DLD1 (cell line): ENCODE measurements around the gene ZBED2.
"Not testable (repeated sequence)": the region's sequence is repeated elsewhere in the genome, so short reads cannot be mapped to it uniquely, and the experiment has no call there.

Experiments
- in situ Hi-C: cut with HindIII; loops from 2 replicates; pipeline ENCODE4 v1.10.0; 2017; ENCODE audit warnings: low sequenced_read_pairs

The ZBED2 gene

GRCh38 chr3:111595232-111595631 lies at the start of gene ZBED2:
ZBED2 (minus strand) TSS chr3:111595346; CDS start chr3:111594201, 1,145 bp downstream.
- in situ Hi-C loops = no loop called here

GRCh38 chr3:111639316-111639715 lies 44.2 kb upstream of the ZBED2 start:
- in situ Hi-C loops = no loop called here

GRCh38 chr3:111636366-111636885 lies 41.3 kb upstream of the ZBED2 start:
- in situ Hi-C loops = no loop called here

- in situ Hi-C loops = no loop called here
Observed at GRCh38 chr3:111635403-111635802, 40.3 kb upstream of the ZBED2 start.

GRCh38 chr3:111630638-111631037 lies 35.5 kb upstream of the ZBED2 start:
- in situ Hi-C loops = not testable (repeated sequence)

- in situ Hi-C loops = not testable (repeated sequence)
Observed at GRCh38 chr3:111629018-111629417, 33.9 kb upstream of the ZBED2 start.

- in situ Hi-C loops = no loop called here
Observed at GRCh38 chr3:111627092-111627491, 31.9 kb upstream of the ZBED2 start.

GRCh38 chr3:111621535-111621934 lies 26.4 kb upstream of the ZBED2 start:
- in situ Hi-C loops = no loop called here

GRCh38 chr3:111619833-111620232 lies 24.7 kb upstream of the ZBED2 start:
- in situ Hi-C loops = no loop called here

GRCh38 chr3:111618945-111619344 lies 23.8 kb upstream of the ZBED2 start:
- in situ Hi-C loops = no loop called here

GRCh38 chr3:111617912-111618601 lies 22.9 kb upstream of the ZBED2 start:
- in situ Hi-C loops = no loop called here

GRCh38 chr3:111617406-111617805 lies 22.3 kb upstream of the ZBED2 start:
- in situ Hi-C loops = no loop called here

- in situ Hi-C loops = no loop called here
Observed at GRCh38 chr3:111616417-111617105, 21.4 kb upstream of the ZBED2 start.

- in situ Hi-C loops = no loop called here
Observed at GRCh38 chr3:111615880-111616279, 20.7 kb upstream of the ZBED2 start.

- in situ Hi-C loops = no loop called here
Observed at GRCh38 chr3:111613294-111613693, 18.1 kb upstream of the ZBED2 start.

GRCh38 chr3:111610612-111611054 lies 15.5 kb upstream of the ZBED2 start:
- in situ Hi-C loops = no loop called here

GRCh38 chr3:111610189-111610588 lies 15.0 kb upstream of the ZBED2 start:
- in situ Hi-C loops = no loop called here

GRCh38 chr3:111609700-111610099 lies 14.6 kb upstream of the ZBED2 start:
- in situ Hi-C loops = no loop called here

GRCh38 chr3:111608383-111608782 lies 13.2 kb upstream of the ZBED2 start:
- in situ Hi-C loops = no loop called here

GRCh38 chr3:111607240-111607920 lies 12.2 kb upstream of the ZBED2 start:
- in situ Hi-C loops = no loop called here

GRCh38 chr3:111605493-111605892 lies 10.3 kb upstream of the ZBED2 start:
- in situ Hi-C loops = no loop called here

GRCh38 chr3:111605018-111605417 lies 9.9 kb upstream of the ZBED2 start:
- in situ Hi-C loops = no loop called here
